SU-DHL-6 (cell line): Measurements from ENCODE around the gene SSC5D.

Experiments used
- H2AFZ ChIP-seq: fragments of 200-600 bp; sonication (generic); 2 replicates; pipeline ENCODE4 v1.6.1; 2014; ENCODE audit warnings: low read depth, mild to moderate bottlenecking, moderate library complexity, mixed read lengths, antibody characterized with exemption, low read length; ENCODE audit not compliant: severe bottlenecking
- H3F3A ChIP-seq: fragments of 200-600 bp; shearing (Covaris generic); 2 replicates; pipeline ENCODE4 v1.6.0; 2016; ENCODE audit warnings: antibody characterized with exemption, mild to moderate bottlenecking; ENCODE audit not compliant: insufficient read depth
- H3K27ac ChIP-seq: fragments of 200-600 bp; sonication (generic); 2 replicates; pipeline ENCODE4 v1.5.1; 2016; ENCODE audit warnings: low read depth, mild to moderate bottlenecking, low read length, moderate library complexity, mixed read lengths
- H3K27me3 ChIP-seq: fragments of 200-600 bp; sonication (generic), shearing (Covaris generic); 2 replicates; pipeline ENCODE4 v1.6.0; 2014; ENCODE audit warnings: mild to moderate bottlenecking, low read length
- H3K36me3 ChIP-seq: fragments of 200-600 bp; sonication (generic); 2 replicates; pipeline ENCODE4 v1.6.1; 2014; ENCODE audit warnings: mild to moderate bottlenecking, low read length, mixed read lengths
- H3K4me2 ChIP-seq: fragments of 300-600, 200-600 bp; shearing (Covaris generic), sonication (generic); 2 replicates; pipeline ENCODE4 v1.6.0; 2014; ENCODE audit warnings: low read length, low read depth, mild to moderate bottlenecking; ENCODE audit not compliant: poor library complexity, severe bottlenecking
- H3K4me3 ChIP-seq: fragments of 200-600 bp; sonication (generic); 2 replicates; pipeline ENCODE4 v1.5.1; 2014; ENCODE audit warnings: antibody characterized with exemption, low read length, mild to moderate bottlenecking, mixed read lengths; ENCODE audit not compliant: insufficient read depth, poor library complexity, severe bottlenecking
- H3K79me2 ChIP-seq: fragments of 200-600 bp; sonication (generic); 2 replicates; pipeline ENCODE4 v1.6.1; 2014; ENCODE audit warnings: mild to moderate bottlenecking, low read length, moderate library complexity; ENCODE audit not compliant: insufficient read depth
- H3K9ac ChIP-seq: fragments of 200-600 bp; sonication (generic); 2 replicates; pipeline ENCODE4 v1.7.0; 2014; ENCODE audit warnings: mild to moderate bottlenecking, low read length
- H3K9me2 ChIP-seq: fragments of 200-600 bp; sonication (generic); replicated peaks from 2 replicates; pipeline ENCODE4 v1.6.1; 2014; ENCODE audit warnings: low read length; ENCODE audit not compliant: insufficient read depth
- H3K9me3 ChIP-seq: fragments of 200-600 bp; sonication (generic); 2 replicates; pipeline ENCODE4 v1.6.1; 2014; ENCODE audit warnings: low read length, mixed read lengths; ENCODE audit not compliant: insufficient read depth
- H4K20me1 ChIP-seq: fragments of 200-600 bp; sonication (generic); 2 replicates; pipeline ENCODE4 v1.6.1; 2014; ENCODE audit warnings: low read depth, mild to moderate bottlenecking, antibody characterized with exemption, low read length, moderate library complexity, mixed read lengths
- EZH2phosphoT487 ChIP-seq: fragments of 200-600 bp; sonication (generic), shearing (Covaris generic); conservative IDR thresholded peaks from 2 replicates; pipeline ENCODE4 v1.6.1; 2018; ENCODE audit warnings: mild to moderate bottlenecking, antibody characterized with exemption, low read length, moderate library complexity, mixed read lengths
- TF ChIP-seq, protein P1 (sequence below): fragments of 200-600 bp; sonication (generic); IDR thresholded peaks from one replicate; pipeline ENCODE4 v1.5.1; 2017; ENCODE audit warnings: antibody characterized with exemption, mild to moderate bottlenecking, low read length, moderate library complexity; ENCODE audit not compliant: insufficient read depth, poor library complexity, severe bottlenecking

The SSC5D gene

DNA sequence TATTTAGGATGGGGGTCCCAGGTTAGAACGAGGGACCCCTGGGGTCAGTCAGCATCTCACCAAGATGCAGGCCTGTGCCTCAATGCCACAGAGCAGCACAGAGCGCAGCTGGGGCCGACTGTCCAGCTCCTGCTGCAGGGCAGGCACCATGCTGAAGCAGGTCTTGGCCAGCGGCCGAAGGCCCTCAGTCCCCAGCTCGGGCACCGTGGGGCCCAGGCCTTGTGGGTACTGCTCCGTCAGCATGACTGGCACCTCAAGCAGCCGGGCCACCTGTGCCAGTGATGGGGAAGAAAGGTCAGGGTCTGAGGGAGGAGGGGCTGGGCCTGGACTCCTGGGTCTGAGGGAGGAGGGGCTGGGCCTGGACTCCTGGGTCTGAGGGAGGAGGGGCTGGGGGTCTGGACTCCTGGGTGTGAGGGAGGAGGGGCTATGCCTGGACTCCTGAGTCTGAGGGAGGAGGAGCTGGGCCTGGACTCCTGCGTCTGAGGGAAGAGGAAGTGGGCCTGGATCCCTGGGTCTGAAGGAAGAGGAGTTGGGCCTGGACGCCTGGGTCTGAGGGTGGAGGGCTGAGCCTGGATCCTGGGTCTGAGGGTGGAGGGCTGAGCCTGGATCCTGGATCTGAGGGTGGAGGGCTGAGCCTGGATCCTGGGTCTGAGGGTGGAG is 32.5 kb upstream of the SSC5D start:
- Histone ChIP-seq H3K27me3 (no peaks in the 10 kb centered on the region), H3K27ac (no peak overlapping the region), H3K4me2 (no peak overlapping the region), H3K9me2 (no peaks in the 10 kb centered on the region), H3F3A (peaks cover 19% of the 10 kb centered on the region), H3K79me2 (peaks cover 8% of the 10 kb centered on the region; the same call in 1 of the 2 replicates), H3K36me3 (no peaks in the 10 kb centered on the region), H4K20me1 (no peaks in the 10 kb centered on the region), H3K9me3 (no peaks in the 10 kb centered on the region), H3K9ac (no peak overlapping the region), H3K4me3 (no peak overlapping the region), H2AFZ (no peak overlapping the region)
- TF ChIP-seq EZH2phosphoT487: no peak
- TF ChIP-seq, protein P1, sequence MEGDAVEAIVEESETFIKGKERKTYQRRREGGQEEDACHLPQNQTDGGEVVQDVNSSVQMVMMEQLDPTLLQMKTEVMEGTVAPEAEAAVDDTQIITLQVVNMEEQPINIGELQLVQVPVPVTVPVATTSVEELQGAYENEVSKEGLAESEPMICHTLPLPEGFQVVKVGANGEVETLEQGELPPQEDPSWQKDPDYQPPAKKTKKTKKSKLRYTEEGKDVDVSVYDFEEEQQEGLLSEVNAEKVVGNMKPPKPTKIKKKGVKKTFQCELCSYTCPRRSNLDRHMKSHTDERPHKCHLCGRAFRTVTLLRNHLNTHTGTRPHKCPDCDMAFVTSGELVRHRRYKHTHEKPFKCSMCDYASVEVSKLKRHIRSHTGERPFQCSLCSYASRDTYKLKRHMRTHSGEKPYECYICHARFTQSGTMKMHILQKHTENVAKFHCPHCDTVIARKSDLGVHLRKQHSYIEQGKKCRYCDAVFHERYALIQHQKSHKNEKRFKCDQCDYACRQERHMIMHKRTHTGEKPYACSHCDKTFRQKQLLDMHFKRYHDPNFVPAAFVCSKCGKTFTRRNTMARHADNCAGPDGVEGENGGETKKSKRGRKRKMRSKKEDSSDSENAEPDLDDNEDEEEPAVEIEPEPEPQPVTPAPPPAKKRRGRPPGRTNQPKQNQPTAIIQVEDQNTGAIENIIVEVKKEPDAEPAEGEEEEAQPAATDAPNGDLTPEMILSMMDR: no peak

DNA sequence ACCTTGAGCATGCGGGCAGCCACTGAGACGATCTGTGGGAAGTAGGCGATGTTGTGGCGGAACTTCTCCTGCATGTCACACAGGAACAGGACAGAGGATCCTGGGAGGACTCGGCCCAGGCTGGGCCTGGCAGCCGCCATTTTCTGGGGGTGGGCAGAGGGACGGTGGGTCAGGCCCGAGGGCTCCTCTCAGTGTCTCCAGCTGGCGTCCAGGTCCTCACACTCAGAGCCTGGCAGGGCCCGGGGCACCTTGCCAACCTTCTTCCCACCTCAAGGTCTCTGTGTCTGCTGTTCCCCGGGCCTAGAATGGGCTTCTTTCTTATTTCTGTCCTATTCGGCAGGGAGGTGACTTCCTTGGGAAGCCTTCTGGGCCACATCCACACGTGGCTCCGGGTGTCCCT is 31.9 kb upstream of the SSC5D start:
- H3K4me3 ChIP-seq: no peak overlapping the region
- no peak overlapping the region for H2AFZ ChIP-seq
- no peak overlapping the region for H3K9ac ChIP-seq
- no peaks in the 10 kb centered on the region for H3K9me2 ChIP-seq
- H3K9me3 ChIP-seq: no peaks in the 10 kb centered on the region
- no peak overlapping the region for H3K27ac ChIP-seq
- no peaks in the 10 kb centered on the region for H4K20me1 ChIP-seq
- H3K36me3 ChIP-seq: no peaks in the 10 kb centered on the region
- H3F3A ChIP-seq: peaks cover 20% of the 10 kb centered on the region
- no peak overlapping the region for H3K4me2 ChIP-seq
- H3K27me3 ChIP-seq: no peaks in the 10 kb centered on the region
- H3K79me2 ChIP-seq: peaks cover 9% of the 10 kb centered on the region; the same call in 1 of the 2 replicates
- TF ChIP-seq, protein P1: no peak

DNA sequence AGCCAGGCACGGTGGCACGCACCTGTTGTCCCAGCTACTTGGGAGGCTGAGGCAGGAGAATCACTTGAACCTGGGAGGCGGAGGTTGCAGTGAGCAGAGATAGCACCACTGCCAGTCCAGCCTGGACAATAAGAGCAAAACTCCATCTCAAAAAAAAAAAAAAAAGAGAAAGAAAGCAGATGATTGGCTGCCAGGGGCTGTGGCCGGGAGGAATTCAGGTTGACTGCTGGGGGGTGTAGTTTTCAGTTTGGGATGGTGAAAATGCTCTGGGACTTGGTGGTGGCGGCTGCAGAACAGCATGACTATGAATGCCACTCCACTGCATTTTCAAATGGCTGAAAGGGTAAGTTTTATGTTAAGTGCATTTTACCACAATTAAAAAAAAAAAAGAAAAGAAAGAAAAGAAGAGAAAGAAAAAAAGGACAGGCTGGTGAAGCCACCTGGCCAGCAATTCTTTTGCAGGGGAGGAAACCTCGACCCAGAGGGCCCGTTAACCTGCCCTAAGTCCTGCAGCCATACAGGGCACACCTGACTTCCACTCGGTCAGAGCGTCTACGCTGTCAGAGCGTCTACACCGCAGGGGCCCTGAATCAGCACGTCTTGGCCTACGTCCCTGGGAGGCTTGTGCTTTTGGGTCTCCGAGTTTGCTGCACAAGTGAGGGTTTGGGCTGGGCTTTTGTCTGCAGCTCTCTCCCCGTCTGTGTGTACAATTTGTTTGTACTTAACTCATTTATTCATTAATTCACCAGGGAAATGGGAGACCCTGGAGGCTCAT is 30.4 kb upstream of the SSC5D start:
- H3K27me3 ChIP-seq: no peaks in the 10 kb centered on the region
- peaks cover 20% of the 10 kb centered on the region for H3F3A ChIP-seq
- H3K9me2 ChIP-seq: no peaks in the 10 kb centered on the region
- H2AFZ ChIP-seq: no peak overlapping the region
- H3K9ac ChIP-seq: no peak overlapping the region
- H3K36me3 ChIP-seq: no peaks in the 10 kb centered on the region
- TF ChIP-seq, protein P1: no peak
- no peak for TF ChIP-seq EZH2phosphoT487
- H3K4me3 ChIP-seq: no peak overlapping the region
- H3K4me2 ChIP-seq: no peak overlapping the region
- H3K27ac ChIP-seq: no peak overlapping the region
- H3K9me3 ChIP-seq: no peaks in the 10 kb centered on the region
- peaks cover 9% of the 10 kb centered on the region; the same call in 1 of the 2 replicates for H3K79me2 ChIP-seq
- no peaks in the 10 kb centered on the region for H4K20me1 ChIP-seq
